ENCODE results near the gene ALG14.

DNA sequence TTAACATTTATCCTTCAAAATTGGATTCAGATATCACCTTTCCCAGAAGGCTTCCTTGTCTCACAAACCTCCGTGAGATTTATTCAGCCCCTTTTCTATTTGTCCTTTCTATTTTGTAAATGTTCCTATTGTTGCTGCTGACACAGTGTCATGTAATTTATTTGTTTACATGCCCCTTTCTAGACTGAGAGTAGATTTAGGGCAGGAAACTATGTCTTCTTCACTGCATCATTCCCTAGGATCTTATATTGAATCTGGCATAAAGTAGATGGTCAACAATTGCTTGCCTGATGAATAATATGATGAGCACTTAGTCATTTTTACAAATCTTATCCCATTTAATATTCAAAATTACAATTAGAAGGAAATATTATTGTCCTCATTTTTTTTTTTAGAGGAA is 137.7 kb downstream of the ALG14 start:
- TF ChIP-seq, protein P1, sequence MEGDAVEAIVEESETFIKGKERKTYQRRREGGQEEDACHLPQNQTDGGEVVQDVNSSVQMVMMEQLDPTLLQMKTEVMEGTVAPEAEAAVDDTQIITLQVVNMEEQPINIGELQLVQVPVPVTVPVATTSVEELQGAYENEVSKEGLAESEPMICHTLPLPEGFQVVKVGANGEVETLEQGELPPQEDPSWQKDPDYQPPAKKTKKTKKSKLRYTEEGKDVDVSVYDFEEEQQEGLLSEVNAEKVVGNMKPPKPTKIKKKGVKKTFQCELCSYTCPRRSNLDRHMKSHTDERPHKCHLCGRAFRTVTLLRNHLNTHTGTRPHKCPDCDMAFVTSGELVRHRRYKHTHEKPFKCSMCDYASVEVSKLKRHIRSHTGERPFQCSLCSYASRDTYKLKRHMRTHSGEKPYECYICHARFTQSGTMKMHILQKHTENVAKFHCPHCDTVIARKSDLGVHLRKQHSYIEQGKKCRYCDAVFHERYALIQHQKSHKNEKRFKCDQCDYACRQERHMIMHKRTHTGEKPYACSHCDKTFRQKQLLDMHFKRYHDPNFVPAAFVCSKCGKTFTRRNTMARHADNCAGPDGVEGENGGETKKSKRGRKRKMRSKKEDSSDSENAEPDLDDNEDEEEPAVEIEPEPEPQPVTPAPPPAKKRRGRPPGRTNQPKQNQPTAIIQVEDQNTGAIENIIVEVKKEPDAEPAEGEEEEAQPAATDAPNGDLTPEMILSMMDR (conservative IDR thresholded peaks at IDR 0.05 in 1 of 2, IDR thresholded peaks at IDR 0.05 in 1 of 2; ENCODE audit: low read depth in 1 of 2, low read length in 2 of 2), result no peak
- TF ChIP-seq EZH2 (IDR thresholded peaks at IDR 0.05; ENCODE audit: low read length, missing control alignments), result no peak
